Measurements from ENCODE around the gene MYO5A. TPM values are rescaled to one million over a fixed set of nuclear protein-coding genes. Genes with fewer than 3 reads are reported as not detected.

MYO5A gene
- total RNA-seq, 1 experiment from 2014 or later: 61.1 TPM

DNA sequence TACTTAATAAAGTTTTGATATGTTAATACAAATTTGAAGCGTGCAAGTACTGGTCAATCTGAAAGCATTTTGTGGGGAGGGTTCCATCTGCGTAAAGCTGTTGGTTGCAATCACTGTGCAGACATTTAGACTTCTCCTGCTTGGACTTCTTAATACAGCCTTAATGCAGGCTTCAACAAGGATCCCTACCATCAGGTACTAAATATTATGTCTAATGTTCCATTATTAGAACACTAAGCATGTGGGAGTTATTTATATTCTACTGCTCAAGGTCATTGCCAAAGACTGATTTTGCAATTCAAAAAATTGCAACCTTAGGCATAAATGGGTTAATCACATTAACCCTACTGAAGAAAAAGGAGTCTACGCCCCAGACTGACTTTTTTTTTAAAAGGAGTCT, 159.2 kb downstream of the MYO5A start:
- in situ Hi-C loops (cut with HindIII; ENCODE audit: low pct_unique_long_range_greater_than_20kb, low sequenced_read_pairs): no loop called here
- TF ChIP-seq SIN3A (IDR thresholded peaks at IDR 0.05; ENCODE audit: borderline replicate concordance, insufficient read depth, low read depth, low read length) (no peak), POLR2AphosphoS5 (IDR thresholded peaks at IDR 0.05; ENCODE audit: low read depth, low read length) (no peak), TCF7L2 (IDR thresholded peaks at IDR 0.05; ENCODE audit: low read depth, low read length) (no peak)
- TF ChIP-seq, protein P1, sequence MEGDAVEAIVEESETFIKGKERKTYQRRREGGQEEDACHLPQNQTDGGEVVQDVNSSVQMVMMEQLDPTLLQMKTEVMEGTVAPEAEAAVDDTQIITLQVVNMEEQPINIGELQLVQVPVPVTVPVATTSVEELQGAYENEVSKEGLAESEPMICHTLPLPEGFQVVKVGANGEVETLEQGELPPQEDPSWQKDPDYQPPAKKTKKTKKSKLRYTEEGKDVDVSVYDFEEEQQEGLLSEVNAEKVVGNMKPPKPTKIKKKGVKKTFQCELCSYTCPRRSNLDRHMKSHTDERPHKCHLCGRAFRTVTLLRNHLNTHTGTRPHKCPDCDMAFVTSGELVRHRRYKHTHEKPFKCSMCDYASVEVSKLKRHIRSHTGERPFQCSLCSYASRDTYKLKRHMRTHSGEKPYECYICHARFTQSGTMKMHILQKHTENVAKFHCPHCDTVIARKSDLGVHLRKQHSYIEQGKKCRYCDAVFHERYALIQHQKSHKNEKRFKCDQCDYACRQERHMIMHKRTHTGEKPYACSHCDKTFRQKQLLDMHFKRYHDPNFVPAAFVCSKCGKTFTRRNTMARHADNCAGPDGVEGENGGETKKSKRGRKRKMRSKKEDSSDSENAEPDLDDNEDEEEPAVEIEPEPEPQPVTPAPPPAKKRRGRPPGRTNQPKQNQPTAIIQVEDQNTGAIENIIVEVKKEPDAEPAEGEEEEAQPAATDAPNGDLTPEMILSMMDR (IDR thresholded peaks at IDR 0.05): no peak
- TF ChIP-seq, protein P2, sequence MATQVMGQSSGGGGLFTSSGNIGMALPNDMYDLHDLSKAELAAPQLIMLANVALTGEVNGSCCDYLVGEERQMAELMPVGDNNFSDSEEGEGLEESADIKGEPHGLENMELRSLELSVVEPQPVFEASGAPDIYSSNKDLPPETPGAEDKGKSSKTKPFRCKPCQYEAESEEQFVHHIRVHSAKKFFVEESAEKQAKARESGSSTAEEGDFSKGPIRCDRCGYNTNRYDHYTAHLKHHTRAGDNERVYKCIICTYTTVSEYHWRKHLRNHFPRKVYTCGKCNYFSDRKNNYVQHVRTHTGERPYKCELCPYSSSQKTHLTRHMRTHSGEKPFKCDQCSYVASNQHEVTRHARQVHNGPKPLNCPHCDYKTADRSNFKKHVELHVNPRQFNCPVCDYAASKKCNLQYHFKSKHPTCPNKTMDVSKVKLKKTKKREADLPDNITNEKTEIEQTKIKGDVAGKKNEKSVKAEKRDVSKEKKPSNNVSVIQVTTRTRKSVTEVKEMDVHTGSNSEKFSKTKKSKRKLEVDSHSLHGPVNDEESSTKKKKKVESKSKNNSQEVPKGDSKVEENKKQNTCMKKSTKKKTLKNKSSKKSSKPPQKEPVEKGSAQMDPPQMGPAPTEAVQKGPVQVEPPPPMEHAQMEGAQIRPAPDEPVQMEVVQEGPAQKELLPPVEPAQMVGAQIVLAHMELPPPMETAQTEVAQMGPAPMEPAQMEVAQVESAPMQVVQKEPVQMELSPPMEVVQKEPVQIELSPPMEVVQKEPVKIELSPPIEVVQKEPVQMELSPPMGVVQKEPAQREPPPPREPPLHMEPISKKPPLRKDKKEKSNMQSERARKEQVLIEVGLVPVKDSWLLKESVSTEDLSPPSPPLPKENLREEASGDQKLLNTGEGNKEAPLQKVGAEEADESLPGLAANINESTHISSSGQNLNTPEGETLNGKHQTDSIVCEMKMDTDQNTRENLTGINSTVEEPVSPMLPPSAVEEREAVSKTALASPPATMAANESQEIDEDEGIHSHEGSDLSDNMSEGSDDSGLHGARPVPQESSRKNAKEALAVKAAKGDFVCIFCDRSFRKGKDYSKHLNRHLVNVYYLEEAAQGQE (IDR thresholded peaks at IDR 0.05; ENCODE audit: insufficient read depth in 1 of 2, low read depth in 2 of 2, low read length in 1 of 2): no peak
- H3K27ac ChIP-seq (ENCODE audit: low read length): no peak overlapping the region
- ATAC-seq (no peak), DNase-seq (ENCODE audit: low read depth, low spot score) (no peak)
- BruUV-seq (replicated peaks): no TSS peak
- POLR2A ChIA-PET: no interaction called here
- intact Hi-C loops (cut with micrococcal nuclease; ENCODE audit: unreplicated experiment): no loop called here
- no peak overlapping the region for H3K4me3 ChIP-seq (ENCODE audit: low read depth in 2 of 2, low read length in 2 of 2)
- H3K4me1 ChIP-seq (ENCODE audit: control insufficient read depth, insufficient read depth, low read length): no peaks in the 10 kb centered on the region; the same call in 1 of the 2 replicates
- H3K27me3 ChIP-seq (ENCODE audit: control insufficient read depth, insufficient read depth, low read length): no peaks in the 10 kb centered on the region
- H3K9me3 ChIP-seq (ENCODE audit: control insufficient read depth, insufficient read depth, low read depth, low read length): no peaks in the 10 kb centered on the region
- CTCF ChIA-PET: interaction anchor here (0.6 kb wide), 1 partner anchor 115 kb away, joined by 5 read pairs; no protein-coding TSS in a partner anchor
- peaks cover 3% of the 10 kb centered on the region for H3K36me3 ChIP-seq (ENCODE audit: control insufficient read depth, insufficient read depth, low read length)

DNA sequence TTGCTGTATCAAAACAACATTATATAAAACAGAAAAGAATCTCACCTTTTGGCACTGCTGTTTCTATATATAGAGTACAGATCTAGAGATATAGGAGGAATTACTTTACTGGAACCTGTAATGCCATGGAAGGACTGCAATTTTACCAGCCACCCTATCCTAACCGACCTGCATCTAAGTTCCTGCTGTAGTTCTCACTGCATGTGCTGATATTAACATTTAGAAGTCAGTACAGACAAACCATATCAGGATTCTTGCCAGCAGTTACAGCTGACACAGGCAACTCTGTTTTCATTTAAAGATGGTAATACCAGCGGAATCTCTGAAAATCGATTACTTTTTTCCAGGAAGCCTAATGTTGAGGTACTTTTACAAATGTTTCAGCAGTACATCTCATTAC, 159.7 kb downstream of the MYO5A start:
- no peaks in the 10 kb centered on the region for H3K9me3 ChIP-seq (ENCODE audit: control insufficient read depth, insufficient read depth, low read depth, low read length)
- ChIA-PET CTCF (interaction anchor here (0.6 kb wide), 1 partner anchor 115 kb away, joined by 5 read pairs; no protein-coding TSS in a partner anchor), POLR2A (no interaction called here)
- in situ Hi-C loops (cut with HindIII; ENCODE audit: low pct_unique_long_range_greater_than_20kb, low sequenced_read_pairs) (no loop called here), intact Hi-C loops (cut with micrococcal nuclease; ENCODE audit: unreplicated experiment) (no loop called here)
- no peaks in the 10 kb centered on the region; the same call in 1 of the 2 replicates for H3K36me3 ChIP-seq (ENCODE audit: control insufficient read depth, insufficient read depth, low read length)
- no peaks in the 10 kb centered on the region for H3K27me3 ChIP-seq (ENCODE audit: control insufficient read depth, insufficient read depth, low read length)
- no TSS peak for BruUV-seq (replicated peaks)
- TF ChIP-seq POLR2AphosphoS5 (IDR thresholded peaks at IDR 0.05; ENCODE audit: low read depth, low read length) (no peak), SIN3A (IDR thresholded peaks at IDR 0.05; ENCODE audit: borderline replicate concordance, insufficient read depth, low read depth, low read length) (no peak), TCF7L2 (IDR thresholded peaks at IDR 0.05; ENCODE audit: low read depth, low read length) (no peak)
- TF ChIP-seq, protein P2 (IDR thresholded peaks at IDR 0.05; ENCODE audit: insufficient read depth in 1 of 2, low read depth in 2 of 2, low read length in 1 of 2): no peak
- TF ChIP-seq, protein P1 (IDR thresholded peaks at IDR 0.05): no peak
- no peak overlapping the region for H3K4me3 ChIP-seq (ENCODE audit: low read depth in 2 of 2, low read length in 2 of 2)
- no peaks in the 10 kb centered on the region; the same call in 1 of the 2 replicates for H3K4me1 ChIP-seq (ENCODE audit: control insufficient read depth, insufficient read depth, low read length)
- DNase-seq (ENCODE audit: low read depth, low spot score): no peak
- H3K27ac ChIP-seq (ENCODE audit: low read length): no peak overlapping the region
- no peak for ATAC-seq
